Breast epithelium (tissue), 4 donors: ENCODE data around the gene GRM4. TPM values are rescaled to one million over a fixed set of nuclear protein-coding genes. Genes with fewer than 3 reads are reported as not detected.

ENCODE experiments used
- DNase-seq, 2 donors: peaks; one replicate each; pipeline ENCODE4 v3.0.0-alpha.2; 2019; ENCODE audit warnings: low spot score in 2 of 2
- H3K27ac ChIP-seq, 2 donors: fragments of 200-600 bp; sonication (generic) in 1 of 2; one replicate each; pipeline ENCODE4 v1.5.1; 2016 to 2019; ENCODE audit warnings: mild to moderate bottlenecking in 1 of 2
- H3K27me3 ChIP-seq, 2 donors: fragments of 200-600 bp; sonication (generic) in 1 of 2; one replicate each; pipeline versions ENCODE4 v1.5.1 to v1.6.0; 2017 to 2019; ENCODE audit warnings: control low read depth in 1 of 2, mild to moderate bottlenecking in 1 of 2
- H3K36me3 ChIP-seq: fragments of 200-600 bp; one replicate; pipeline ENCODE4 v1.5.1; 2019
- H3K4me1 ChIP-seq, 2 donors: fragments of 200-600 bp; sonication (generic); one replicate each; pipeline ENCODE4 v1.5.1; 2016 to 2019; ENCODE audit warnings: control low read depth in 1 of 2
- H3K4me3 ChIP-seq, 3 donors: fragments of 200-600 bp; sonication (generic); 1 replicate in 2 of 3; 2 replicates in 1 of 3; pipeline ENCODE4 v1.5.1; 2016 to 2019; ENCODE audit warnings: mild to moderate bottlenecking in 3 of 3, moderate library complexity in 2 of 3
- H3K9me3 ChIP-seq, 2 donors: fragments of 200-600 bp; sonication (generic) in 1 of 2; one replicate each; pipeline ENCODE4 v1.5.1; 2016 to 2019; ENCODE audit warnings: control low read depth in 1 of 2
- POLR2A ChIP-seq: fragments of 450-650 bp; IDR thresholded peaks from one replicate; pipeline ENCODE4 v1.6.1; 2016; ENCODE audit warnings: antibody characterized with exemption, mild to moderate bottlenecking, moderate library complexity
- POLR2AphosphoS5 ChIP-seq, 3 donors: sonication (generic); formaldehyde crosslinking; IDR thresholded peaks; one replicate each; pipeline ENCODE4 v1.6.1; 2017; ENCODE audit warnings: antibody characterized with exemption in 3 of 3
- intact Hi-C: fragments of 100-400 bp; cut with DNase I; formaldehyde crosslinking; loops from one replicate; pipeline ENCODE4 v1.15.1; 2023; ENCODE audit warnings: low total_unique reads
- total RNA-seq, 3 donors: library from RNA; depleted of rRNA; stranded (reverse); fragments of >200 nt; gene quantifications; one replicate each; pipeline ENCODE4 v1.1.0, GENCODE V29; 2016
- TF ChIP-seq, protein P1 (sequence below), 3 donors: fragments of 450-650 bp; IDR thresholded peaks; one replicate each; pipeline ENCODE4 v1.5.1; 2016 to 2017; ENCODE audit warnings: antibody characterized with exemption in 3 of 3, mild to moderate bottlenecking in 3 of 3, moderate library complexity in 3 of 3

Gene GRM4
- total RNA-seq, 3 donors from 2014 or later: not detected

DNA sequence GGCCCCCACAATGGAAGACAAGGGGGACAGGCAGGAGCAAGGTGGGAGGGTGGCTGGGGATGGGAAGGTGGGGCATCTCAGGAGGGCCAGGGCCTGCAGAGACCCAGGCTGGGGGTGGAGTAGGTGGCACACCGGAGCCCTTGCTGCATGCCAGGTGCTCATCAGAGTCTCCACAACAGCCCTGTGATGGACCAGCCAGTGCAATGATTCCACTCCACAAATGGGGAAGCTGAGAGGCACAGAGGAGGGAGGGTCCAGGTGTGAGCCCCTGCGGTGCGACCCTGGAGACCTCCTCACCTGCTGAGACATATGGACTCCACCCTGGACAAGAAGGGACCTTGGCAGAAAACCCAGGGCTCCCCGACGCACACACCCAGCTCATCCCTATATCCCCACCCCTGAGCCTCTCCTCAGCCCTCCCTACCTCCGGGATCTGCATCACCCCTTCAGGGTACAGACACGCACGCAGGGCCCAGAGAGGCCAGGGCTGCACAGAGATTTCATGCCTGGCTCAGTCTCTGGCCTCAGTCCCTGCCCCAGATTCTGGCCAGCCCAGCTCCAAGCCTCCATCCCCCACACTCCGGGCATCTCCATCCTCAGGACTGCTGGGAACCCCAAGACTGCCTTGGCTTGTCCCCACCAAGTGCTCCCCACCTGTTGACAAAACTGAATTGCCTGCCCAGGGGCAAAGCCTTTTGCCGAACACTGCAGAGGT lies 7.1 kb upstream of the GRM4 start:
- Histone ChIP-seq H3K27me3 (peaks cover 0 to 37% of the 10 kb centered on the region in 2 donors), H3K27ac (no peak overlapping the region), H3K4me3 (no peak overlapping the region), H3K36me3 (no peaks in the 10 kb centered on the region), H3K9me3 (no peaks in the 10 kb centered on the region), H3K4me1 (peaks cover 0 to 5% of the 10 kb centered on the region in 2 donors)
- intact Hi-C loops: loop anchor here (10.0 kb wide), 1 partner anchor 388 kb away; no protein-coding TSS in a partner anchor
- TF ChIP-seq, protein P1, sequence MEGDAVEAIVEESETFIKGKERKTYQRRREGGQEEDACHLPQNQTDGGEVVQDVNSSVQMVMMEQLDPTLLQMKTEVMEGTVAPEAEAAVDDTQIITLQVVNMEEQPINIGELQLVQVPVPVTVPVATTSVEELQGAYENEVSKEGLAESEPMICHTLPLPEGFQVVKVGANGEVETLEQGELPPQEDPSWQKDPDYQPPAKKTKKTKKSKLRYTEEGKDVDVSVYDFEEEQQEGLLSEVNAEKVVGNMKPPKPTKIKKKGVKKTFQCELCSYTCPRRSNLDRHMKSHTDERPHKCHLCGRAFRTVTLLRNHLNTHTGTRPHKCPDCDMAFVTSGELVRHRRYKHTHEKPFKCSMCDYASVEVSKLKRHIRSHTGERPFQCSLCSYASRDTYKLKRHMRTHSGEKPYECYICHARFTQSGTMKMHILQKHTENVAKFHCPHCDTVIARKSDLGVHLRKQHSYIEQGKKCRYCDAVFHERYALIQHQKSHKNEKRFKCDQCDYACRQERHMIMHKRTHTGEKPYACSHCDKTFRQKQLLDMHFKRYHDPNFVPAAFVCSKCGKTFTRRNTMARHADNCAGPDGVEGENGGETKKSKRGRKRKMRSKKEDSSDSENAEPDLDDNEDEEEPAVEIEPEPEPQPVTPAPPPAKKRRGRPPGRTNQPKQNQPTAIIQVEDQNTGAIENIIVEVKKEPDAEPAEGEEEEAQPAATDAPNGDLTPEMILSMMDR (IDR thresholded peaks at IDR 0.05): no peak
- TF ChIP-seq POLR2AphosphoS5 (IDR thresholded peaks at IDR 0.05): no peak
- no peak for TF ChIP-seq POLR2A
- peak in 1 of 2 donors; percentile 38 for DNase-seq

- Histone ChIP-seq H3K4me3 (no peak overlapping the region), H3K9me3 (no peaks in the 10 kb centered on the region), H3K27me3 (peaks cover 0 to 37% of the 10 kb centered on the region in 2 donors), H3K36me3 (no peaks in the 10 kb centered on the region), H3K4me1 (peaks cover 0 to 5% of the 10 kb centered on the region in 2 donors), H3K27ac (no peak overlapping the region)
- no peak for TF ChIP-seq POLR2A
- TF ChIP-seq, protein P1 (IDR thresholded peaks at IDR 0.05): no peak
- TF ChIP-seq POLR2AphosphoS5 (IDR thresholded peaks at IDR 0.05): no peak
- peak in 1 of 2 donors; percentile 43 for DNase-seq
- intact Hi-C loops: loop anchor here (10.0 kb wide), 1 partner anchor 387 kb away; no protein-coding TSS in a partner anchor
These were observed 6.2 kb upstream of the GRM4 start for GRCh38 chr6:34152042-34152524.

GRCh38 chr6:34151321-34152041 lies 5.6 kb upstream of the GRM4 start:
- DNase-seq: peak in 1 of 2 donors; percentile 51
- intact Hi-C loops: loop anchor here (10.0 kb wide), 1 partner anchor 387 kb away; no protein-coding TSS in a partner anchor
- H3K36me3 ChIP-seq: no peaks in the 10 kb centered on the region
- TF ChIP-seq POLR2A: no peak
- TF ChIP-seq, protein P1 (IDR thresholded peaks at IDR 0.05): no peak
- H3K4me1 ChIP-seq: peaks cover 0 to 5% of the 10 kb centered on the region in 2 donors
- peaks cover 0 to 37% of the 10 kb centered on the region in 2 donors for H3K27me3 ChIP-seq
- H3K4me3 ChIP-seq: no peak overlapping the region
- H3K27ac ChIP-seq: no peak overlapping the region
- no peaks in the 10 kb centered on the region for H3K9me3 ChIP-seq

GRCh38 chr6:34150766-34151165 lies 4.9 kb upstream of the GRM4 start:
- intact Hi-C loops: loop anchor here (10.0 kb wide), 1 partner anchor 386 kb away; no protein-coding TSS in a partner anchor
- peak in 1 of 2 donors; percentile 15 for DNase-seq

More at GRCh38 chr6:34150766-34151165, 4.9 kb upstream of the GRM4 start:
- TF ChIP-seq POLR2AphosphoS5 (IDR thresholded peaks at IDR 0.05) (no peak), POLR2A (no peak)
- TF ChIP-seq, protein P1 (IDR thresholded peaks at IDR 0.05): no peak
- Histone ChIP-seq H3K27me3 (peaks cover 0 to 41% of the 10 kb centered on the region in 2 donors), H3K4me1 (peaks cover 0 to 5% of the 10 kb centered on the region in 2 donors), H3K27ac (no peak overlapping the region), H3K4me3 (no peak overlapping the region), H3K9me3 (no peaks in the 10 kb centered on the region), H3K36me3 (no peaks in the 10 kb centered on the region)
